Measurements from ENCODE around the gene TMEM176A. TPM values are rescaled to one million over a fixed set of nuclear protein-coding genes. Genes with fewer than 3 reads are reported as not detected.

TMEM176A gene
- total RNA-seq, 2 experiments from 2014 or later: not detected

- CTCF ChIA-PET: no interaction called here
- ATAC-seq: no peak
These were observed 49.7 kb downstream of the TMEM176A start for GRCh38 chr7:150850273-150850672.

GRCh38 chr7:150851492-150852370, 51.2 kb downstream of the TMEM176A start:
- Mint-ChIP-seq H3K4me1 (ENCODE audit: low read depth) (no peaks in the 10 kb centered on the region), H3K4me3 (no peak overlapping the region), H3K36me3 (ENCODE audit: low read depth) (no peaks in the 10 kb centered on the region), H3K27ac (no peak overlapping the region), H3K9me3 (no peaks in the 10 kb centered on the region), H3K27me3 (peaks cover 20% of the 10 kb centered on the region)
- DNase-seq (no peak), ATAC-seq (no peak)
- POLR2A ChIA-PET: no interaction called here
- CTCF ChIA-PET: interaction anchor here (0.9 to 1.6 kb wide), 2 partner anchors 25 to 46 kb away, joined by 3 to 4 read pairs; no protein-coding TSS in a partner anchor
- intact Hi-C loops (cut with micrococcal nuclease): no loop called here
- no peak for TF ChIP-seq CTCF (IDR thresholded peaks at IDR 0.05)

More at GRCh38 chr7:150850273-150850672, 49.7 kb downstream of the TMEM176A start:
- H3K36me3 Mint-ChIP-seq (ENCODE audit: low read depth): no peaks in the 10 kb centered on the region
- H3K4me1 Mint-ChIP-seq (ENCODE audit: low read depth): no peaks in the 10 kb centered on the region
- intact Hi-C loops (cut with micrococcal nuclease): no loop called here
- POLR2A ChIA-PET: interaction anchor here (0.7 kb wide), 1 partner anchor 1619 kb away, joined by 3 read pairs; no protein-coding TSS in a partner anchor
- no peak overlapping the region for H3K4me3 Mint-ChIP-seq
- no peak for DNase-seq
- no peak for TF ChIP-seq CTCF (IDR thresholded peaks at IDR 0.05)
- no peak overlapping the region for H3K27ac Mint-ChIP-seq
- peaks cover 20% of the 10 kb centered on the region for H3K27me3 Mint-ChIP-seq
- no peaks in the 10 kb centered on the region for H3K9me3 Mint-ChIP-seq

- no peak for ATAC-seq
- DNase-seq: no peak
- TF ChIP-seq CTCF (IDR thresholded peaks at IDR 0.05): no peak
- no peak within 1 kb of the TSS for H3K4me3 Mint-ChIP-seq
- no peak within 1 kb of the TSS for H3K27ac Mint-ChIP-seq
- no peaks in the 10 kb centered on the region for H3K4me1 Mint-ChIP-seq (ENCODE audit: low read depth)
- CTCF ChIA-PET: interaction anchor here (1.6 kb wide), 1 partner anchor 46 kb away, joined by 4 read pairs; no protein-coding TSS in a partner anchor
- H3K9me3 Mint-ChIP-seq: no peaks in the 10 kb centered on the region
- H3K36me3 Mint-ChIP-seq (ENCODE audit: low read depth): no peaks in the 10 kb centered on the region
- intact Hi-C loops (cut with micrococcal nuclease): no loop called here
- POLR2A ChIA-PET: no interaction called here
- H3K27me3 Mint-ChIP-seq: peaks cover 20% of the 10 kb centered on the region
These were observed 51.9 kb downstream of the TMEM176A start, which contains the start of gene AOC1 for GRCh38 chr7:150852371-150852905. Gene AOC1 (plus strand): TSS chr7:150852517. CDS start chr7:150856471, 3,954 bp downstream.

DNA sequence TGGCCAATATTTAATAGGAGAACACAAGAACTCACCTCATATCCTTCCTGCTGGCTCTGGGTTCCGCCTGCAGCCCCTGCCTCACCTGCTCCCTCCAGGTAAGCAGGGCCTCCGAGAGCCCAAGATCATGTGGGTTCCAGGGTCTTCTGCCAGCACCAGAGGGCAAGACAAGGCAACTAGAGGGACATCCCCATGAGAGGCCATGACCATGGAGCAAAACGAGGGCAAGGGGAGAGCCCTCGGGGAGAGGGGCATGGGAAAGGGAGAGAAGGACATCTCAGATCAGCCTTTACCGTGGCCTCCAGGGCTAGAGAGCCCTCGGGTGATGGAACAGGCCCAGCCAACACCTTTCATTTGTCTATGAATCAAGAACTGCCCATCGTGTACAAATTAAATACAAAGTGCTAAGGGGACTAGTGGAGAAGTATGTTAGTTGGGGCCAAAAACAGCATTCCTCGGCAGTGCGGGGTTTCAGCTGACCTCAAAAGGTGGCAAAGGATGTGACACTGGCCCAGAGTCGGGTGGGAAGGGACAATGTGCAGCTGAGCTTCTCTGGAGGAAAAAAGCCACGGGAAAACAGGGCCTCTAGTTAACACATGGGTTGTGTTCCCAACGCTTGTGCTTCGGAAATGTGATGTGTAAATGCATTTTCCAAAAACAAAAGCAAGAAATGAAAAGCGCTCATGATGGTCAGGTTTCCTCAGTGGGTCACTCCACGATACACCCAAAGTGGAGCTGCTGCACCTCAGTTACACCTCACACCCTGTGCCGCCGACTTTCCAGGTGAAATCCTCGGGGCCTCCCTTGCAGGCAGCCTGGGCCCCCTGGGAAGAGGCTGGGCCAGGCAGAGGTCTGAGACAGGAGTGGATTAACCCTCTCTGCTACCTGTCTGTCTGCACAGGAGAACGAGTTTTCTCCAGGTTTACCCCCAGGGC, 53.8 kb downstream of the TMEM176A start:
- no peak for TF ChIP-seq CTCF (IDR thresholded peaks at IDR 0.05)
- ChIA-PET POLR2A (no interaction called here), CTCF (no interaction called here)
- Mint-ChIP-seq H3K36me3 (ENCODE audit: low read depth) (no peaks in the 10 kb centered on the region), H3K27ac (no peak overlapping the region), H3K27me3 (peaks cover 20% of the 10 kb centered on the region), H3K4me3 (no peak overlapping the region), H3K9me3 (no peaks in the 10 kb centered on the region), H3K4me1 (ENCODE audit: low read depth) (no peaks in the 10 kb centered on the region)
- DNase-seq (no peak), ATAC-seq (no peak)
- intact Hi-C loops (cut with micrococcal nuclease): no loop called here

Other genes with a start within 250 kb of the TMEM176A start
- 10 to 100 TPM; 88.3 to 97.8 TPM for gene GIMAP4, start 233.4 kb upstream of the TMEM176A start, total RNA-seq
- gene GIMAP6, start 168.4 kb upstream of the TMEM176A start, total RNA-seq: 10 to 100 TPM; 21.2 to 21.5 TPM
- 10 to 100 TPM; 42.2 to 42.7 TPM for gene GIMAP2, start 115.1 kb upstream of the TMEM176A start, total RNA-seq
- gene GIMAP1, start 84.2 kb upstream of the TMEM176A start, total RNA-seq: 1 to 10 TPM; 8.7 to 9.3 TPM
- gene GIMAP5, start 63.4 kb upstream of the TMEM176A start, total RNA-seq: 10 to 100 TPM; 37.6 to 40.7 TPM
- gene TMEM176B, start 405 bp upstream of the TMEM176A start, total RNA-seq: not detected
- not detected for gene AOC1, start 51.7 kb downstream of the TMEM176A start, total RNA-seq
- gene KCNH2, start 177.6 kb downstream of the TMEM176A start, total RNA-seq: under 1 TPM; 0.23 to 0.29 TPM
- gene NOS3, start 190.2 kb downstream of the TMEM176A start, total RNA-seq: 1 to 10 TPM; 5.4 to 6.2 TPM
- 10 to 100 TPM; 12.6 to 14.0 TPM for gene ATG9B, start 223.7 kb downstream of the TMEM176A start, total RNA-seq
- gene ABCB8, start 227.7 kb downstream of the TMEM176A start, total RNA-seq: 10 to 100 TPM; 41.4 to 47.5 TPM
- gene ASIC3, start 247.8 kb downstream of the TMEM176A start, total RNA-seq: 1 to 10 TPM; 3.7 to 5.8 TPM

Measured in activated CD8-positive, alpha-beta T cell treated with anti-CD3 and anti-CD28 coated beads for 36 hours (primary cell).